HG02981 (cell line): ENCODE data around the gene SOX30.

Experiments
- ATAC-seq: cut with Tn5 transposase; IDR thresholded peaks from one replicate; pipeline ENCODE4 v1.9.1; 2021; ENCODE audit warnings: mild to moderate bottlenecking, moderate library complexity; ENCODE audit not compliant: unreplicated experiment

Gene SOX30

GRCh38 chr5:157610990-157611389 is 41.2 kb downstream of the SOX30 start:
- ATAC-seq = no peak

GRCh38 chr5:157608972-157609565 is 43.2 kb downstream of the SOX30 start:
- no peak for ATAC-seq

GRCh38 chr5:157607371-157608161 is 44.7 kb downstream of the SOX30 start:
- peak; percentile 42 for ATAC-seq

- no peak for ATAC-seq
These were observed 46.2 kb downstream of the SOX30 start for GRCh38 chr5:157606046-157606445.

- ATAC-seq = no peak
These were observed 48.7 kb downstream of the SOX30 start for GRCh38 chr5:157603333-157604190.

GRCh38 chr5:157602505-157602904 is 49.7 kb downstream of the SOX30 start:
- peak; percentile 39 for ATAC-seq

- ATAC-seq = no peak
These were observed 52.0 kb downstream of the SOX30 start for GRCh38 chr5:157600252-157600651.

- ATAC-seq = no peak
These were observed 52.7 kb downstream of the SOX30 start for GRCh38 chr5:157599565-157599964.

GRCh38 chr5:157598350-157598936 is 53.8 kb downstream of the SOX30 start:
- peak; percentile 41 for ATAC-seq

- ATAC-seq = no peak
These were observed 55.0 kb downstream of the SOX30 start for GRCh38 chr5:157597277-157597676.

GRCh38 chr5:157596487-157596886 is 55.8 kb downstream of the SOX30 start:
- peak; percentile 71 for ATAC-seq

- no peak for ATAC-seq
These were observed 57.4 kb downstream of the SOX30 start for GRCh38 chr5:157594675-157595459.

- ATAC-seq = no peak
These were observed 58.0 kb downstream of the SOX30 start for GRCh38 chr5:157594257-157594656.

- ATAC-seq = no peak
These were observed 59.0 kb downstream of the SOX30 start for GRCh38 chr5:157593052-157593757.

GRCh38 chr5:157592594-157592993 is 59.6 kb downstream of the SOX30 start:
- ATAC-seq = no peak

- no peak for ATAC-seq
These were observed 61.8 kb downstream of the SOX30 start for GRCh38 chr5:157590478-157590877.

- ATAC-seq = no peak
These were observed 67.6 kb downstream of the SOX30 start for GRCh38 chr5:157584628-157585027.

GRCh38 chr5:157582731-157583620 is 69.3 kb downstream of the SOX30 start:
- peak; percentile 70 for ATAC-seq

- no peak for ATAC-seq
These were observed 70.3 kb downstream of the SOX30 start for GRCh38 chr5:157581901-157582300.
